ENCODE results near the gene PHF12.
"Not testable (repeated sequence)": the region's sequence is repeated elsewhere in the genome, so short reads cannot be mapped to it uniquely, and the experiment has no call there.

PHF12 gene

GRCh38 chr17:28906706-28907438 lies 44.4 kb downstream of the PHF12 start:
- H3K23ac ChIP-seq (ENCODE audit: low read length in 2 of 2), result no peak overlapping the region
- H2AK5ac ChIP-seq (ENCODE audit: low read length, severe bottlenecking), result no peak overlapping the region
- H3K27me3 ChIP-seq (ENCODE audit: control insufficient read depth in 1 of 2, insufficient read depth in 1 of 2, low read length in 2 of 2), result no peaks in the 10 kb centered on the region
- H3K4me3 ChIP-seq (ENCODE audit: insufficient read depth in 1 of 2, low read depth in 1 of 2, low read length in 2 of 2), result peak overlapping the region in 1 of 2 experiments; percentile 42
- no peak overlapping the region for H3K18ac ChIP-seq (ENCODE audit: low read depth in 1 of 2, low read length in 2 of 2)
- no peak overlapping the region for H3K14ac ChIP-seq (ENCODE audit: low read length in 2 of 2)
- H3K36me3 ChIP-seq (ENCODE audit: control insufficient read depth in 1 of 2, insufficient read depth in 2 of 2, low read depth in 1 of 2, low read length in 2 of 2), result peaks cover 61 to 71% of the 10 kb centered on the region in 2 experiments
- no peak overlapping the region for H4K91ac ChIP-seq (ENCODE audit: low read length)
- WGBS, result 98% methylated on average over 7 of the region's 7 CpGs
- H4K8ac ChIP-seq (ENCODE audit: low read length), result peak overlapping the region; percentile 31
- H3K4ac ChIP-seq (ENCODE audit: low read depth in 1 of 2, low read length in 2 of 2), result no peak overlapping the region
- H3K4me1 ChIP-seq (ENCODE audit: control insufficient read depth, insufficient read depth, low read depth, low read length), result peaks cover 7% of the 10 kb centered on the region
- H3K9ac ChIP-seq (ENCODE audit: low read length), result peak overlapping the region; percentile 88
- no peak overlapping the region for H2AFZ ChIP-seq (ENCODE audit: low read depth, low read length)
- H2BK15ac ChIP-seq (ENCODE audit: low read depth, poor library complexity, severe bottlenecking), result no peak overlapping the region
- no peak overlapping the region for H3K4me2 ChIP-seq (ENCODE audit: low read length, poor library complexity, severe bottlenecking)
- H2BK5ac ChIP-seq (ENCODE audit: low read depth, low read length, poor library complexity, severe bottlenecking), result no peak overlapping the region
- H3K9me3 ChIP-seq (ENCODE audit: control insufficient read depth, low read length), result no peaks in the 10 kb centered on the region
- peaks cover 31% of the 10 kb centered on the region for H3K79me1 ChIP-seq (replicated peaks; ENCODE audit: low read length, poor library complexity, severe bottlenecking)
- no peak overlapping the region for H2BK12ac ChIP-seq (ENCODE audit: low read length in 2 of 2)
- no peak overlapping the region for H2BK120ac ChIP-seq (ENCODE audit: low read depth, low read length)
- DNase-seq, result no peak
- H3K27ac ChIP-seq (ENCODE audit: low read length, poor library complexity, severe bottlenecking), result no peak overlapping the region

GRCh38 chr17:28906276-28906675 lies 45.0 kb downstream of the PHF12 start:
- Histone ChIP-seq H2AK5ac (ENCODE audit: low read length, severe bottlenecking) (no peak overlapping the region), H3K9me3 (ENCODE audit: control insufficient read depth, low read length) (no peaks in the 10 kb centered on the region), H2BK15ac (ENCODE audit: low read depth, poor library complexity, severe bottlenecking) (no peak overlapping the region), H2AFZ (ENCODE audit: low read depth, low read length) (no peak overlapping the region), H2BK5ac (ENCODE audit: low read depth, low read length, poor library complexity, severe bottlenecking) (no peak overlapping the region), H4K91ac (ENCODE audit: low read length) (no peak overlapping the region), H3K14ac (ENCODE audit: low read length in 2 of 2) (no peak overlapping the region), H2BK12ac (ENCODE audit: low read length in 2 of 2) (no peak overlapping the region), H4K8ac (ENCODE audit: low read length) (peak overlapping the region; percentile 31), H3K4ac (ENCODE audit: low read depth in 1 of 2, low read length in 2 of 2) (no peak overlapping the region), H2BK120ac (ENCODE audit: low read depth, low read length) (no peak overlapping the region), H3K36me3 (ENCODE audit: control insufficient read depth in 1 of 2, insufficient read depth in 2 of 2, low read depth in 1 of 2, low read length in 2 of 2) (peaks cover 55 to 65% of the 10 kb centered on the region in 2 experiments), H3K4me2 (ENCODE audit: low read length, poor library complexity, severe bottlenecking) (no peak overlapping the region), H3K18ac (ENCODE audit: low read depth in 1 of 2, low read length in 2 of 2) (no peak overlapping the region), H3K27ac (ENCODE audit: low read length, poor library complexity, severe bottlenecking) (no peak overlapping the region), H3K27me3 (ENCODE audit: control insufficient read depth in 1 of 2, insufficient read depth in 1 of 2, low read length in 2 of 2) (no peaks in the 10 kb centered on the region), H3K79me1 (replicated peaks; ENCODE audit: low read length, poor library complexity, severe bottlenecking) (peaks cover 27% of the 10 kb centered on the region), H3K4me3 (ENCODE audit: insufficient read depth in 1 of 2, low read depth in 1 of 2, low read length in 2 of 2) (no peak overlapping the region), H3K9ac (ENCODE audit: low read length) (no peak overlapping the region), H3K23ac (ENCODE audit: low read length in 2 of 2) (no peak overlapping the region), H3K4me1 (ENCODE audit: control insufficient read depth, insufficient read depth, low read depth, low read length) (peaks cover 9% of the 10 kb centered on the region)
- DNase-seq, result no peak
- 96% methylated on average over 9 of the region's 9 CpGs for WGBS

GRCh38 chr17:28904800-28905199 lies 46.5 kb downstream of the PHF12 start:
- Histone ChIP-seq H3K9ac (ENCODE audit: low read length) (no peak overlapping the region), H2BK12ac (ENCODE audit: low read length in 2 of 2) (no peak overlapping the region), H3K14ac (ENCODE audit: low read length in 2 of 2) (no peak overlapping the region), H3K9me3 (ENCODE audit: control insufficient read depth, low read length) (no peaks in the 10 kb centered on the region), H2BK15ac (ENCODE audit: low read depth, poor library complexity, severe bottlenecking) (no peak overlapping the region), H4K91ac (ENCODE audit: low read length) (no peak overlapping the region), H2BK120ac (ENCODE audit: low read depth, low read length) (no peak overlapping the region), H3K4me3 (ENCODE audit: insufficient read depth in 1 of 2, low read depth in 1 of 2, low read length in 2 of 2) (no peak overlapping the region), H3K27me3 (ENCODE audit: control insufficient read depth in 1 of 2, insufficient read depth in 1 of 2, low read length in 2 of 2) (no peaks in the 10 kb centered on the region), H3K18ac (ENCODE audit: low read depth in 1 of 2, low read length in 2 of 2) (no peak overlapping the region), H3K23ac (ENCODE audit: low read length in 2 of 2) (no peak overlapping the region), H3K4me1 (ENCODE audit: control insufficient read depth, insufficient read depth, low read depth, low read length) (peaks cover 14% of the 10 kb centered on the region), H3K36me3 (ENCODE audit: control insufficient read depth in 1 of 2, insufficient read depth in 2 of 2, low read depth in 1 of 2, low read length in 2 of 2) (peaks cover 44 to 53% of the 10 kb centered on the region in 2 experiments), H2BK5ac (ENCODE audit: low read depth, low read length, poor library complexity, severe bottlenecking) (no peak overlapping the region), H4K8ac (ENCODE audit: low read length) (no peak overlapping the region), H3K27ac (ENCODE audit: low read length, poor library complexity, severe bottlenecking) (no peak overlapping the region), H2AFZ (ENCODE audit: low read depth, low read length) (no peak overlapping the region), H3K79me1 (replicated peaks; ENCODE audit: low read length, poor library complexity, severe bottlenecking) (peaks cover 21% of the 10 kb centered on the region), H2AK5ac (ENCODE audit: low read length, severe bottlenecking) (no peak overlapping the region), H3K4me2 (ENCODE audit: low read length, poor library complexity, severe bottlenecking) (no peak overlapping the region), H3K4ac (ENCODE audit: low read depth in 1 of 2, low read length in 2 of 2) (no peak overlapping the region)
- no peak for DNase-seq
- WGBS, result 97% methylated on average over 3 of the region's 4 CpGs

GRCh38 chr17:28903546-28903841 lies 47.8 kb downstream of the PHF12 start:
- Histone ChIP-seq H3K36me3 (ENCODE audit: control insufficient read depth in 1 of 2, insufficient read depth in 2 of 2, low read depth in 1 of 2, low read length in 2 of 2) (peaks cover 35 to 44% of the 10 kb centered on the region in 2 experiments), H3K79me1 (replicated peaks; ENCODE audit: low read length, poor library complexity, severe bottlenecking) (peaks cover 22% of the 10 kb centered on the region), H3K4me1 (ENCODE audit: control insufficient read depth, insufficient read depth, low read depth, low read length) (peaks cover 15% of the 10 kb centered on the region), H3K4me3 (ENCODE audit: insufficient read depth in 1 of 2, low read depth in 1 of 2, low read length in 2 of 2) (peak overlapping the region in 1 of 2 experiments; percentile 86)
- not testable (repeated sequence) for H2BK120ac ChIP-seq (ENCODE audit: low read depth, low read length); DNase-seq; H2BK5ac ChIP-seq (ENCODE audit: low read depth, low read length, poor library complexity, severe bottlenecking); H4K91ac ChIP-seq (ENCODE audit: low read length); H3K27me3 ChIP-seq (ENCODE audit: control insufficient read depth in 1 of 2, insufficient read depth in 1 of 2, low read length in 2 of 2); H3K4me2 ChIP-seq (ENCODE audit: low read length, poor library complexity, severe bottlenecking); H4K8ac ChIP-seq (ENCODE audit: low read length); H2AFZ ChIP-seq (ENCODE audit: low read depth, low read length); H2AK5ac ChIP-seq (ENCODE audit: low read length, severe bottlenecking); H2BK12ac ChIP-seq (ENCODE audit: low read length in 2 of 2); H3K9me3 ChIP-seq (ENCODE audit: control insufficient read depth, low read length); H2BK15ac ChIP-seq (ENCODE audit: low read depth, poor library complexity, severe bottlenecking); H3K4ac ChIP-seq (ENCODE audit: low read depth in 1 of 2, low read length in 2 of 2); H3K9ac ChIP-seq (ENCODE audit: low read length); H3K27ac ChIP-seq (ENCODE audit: low read length, poor library complexity, severe bottlenecking); H3K23ac ChIP-seq (ENCODE audit: low read length in 2 of 2); H3K14ac ChIP-seq (ENCODE audit: low read length in 2 of 2); H3K18ac ChIP-seq (ENCODE audit: low read depth in 1 of 2, low read length in 2 of 2)
- WGBS, result 91% methylated on average over 5 of the region's 5 CpGs

All from mesenchymal stem cell (in vitro differentiated cells and primary cell).